Subcutaneous abdominal adipose tissue (tissue), 5 donors: ENCODE results near the gene PPP1R15B.

Source experiments
- H3K27ac ChIP-seq: one replicate; pipeline ENCODE4 v1.7.0; 2013; ENCODE audit warnings: low read depth, mild to moderate bottlenecking, inconsistent platforms, low read length, moderate library complexity
- H3K27me3 ChIP-seq, 5 donors: one replicate each; pipeline ENCODE4 v1.7.0; 2013; ENCODE audit warnings: low read length in 5 of 5, inconsistent platforms in 1 of 5; ENCODE audit not compliant: control insufficient read depth in 5 of 5, insufficient read depth in 4 of 5
- H3K36me3 ChIP-seq, 5 donors: one replicate each; pipeline ENCODE4 v1.7.0; 2013; ENCODE audit warnings: low read length in 5 of 5; ENCODE audit not compliant: control insufficient read depth in 5 of 5, insufficient read depth in 5 of 5
- H3K4me1 ChIP-seq, 5 donors: one replicate each; pipeline ENCODE4 v1.7.0; 2013; ENCODE audit warnings: low read length in 5 of 5, mild to moderate bottlenecking in 3 of 5, moderate library complexity in 1 of 5; ENCODE audit not compliant: control insufficient read depth in 5 of 5, insufficient read depth in 5 of 5
- H3K4me3 ChIP-seq, 5 donors: one replicate each; pipeline ENCODE4 v1.7.0; 2013; ENCODE audit warnings: low read length in 5 of 5, low read depth in 1 of 5
- H3K9ac ChIP-seq, 5 donors: one replicate each; pipeline ENCODE4 v1.7.0; 2013; ENCODE audit warnings: low read length in 5 of 5, mild to moderate bottlenecking in 4 of 5, moderate library complexity in 3 of 5
- H3K9me3 ChIP-seq, 5 donors: one replicate each; pipeline ENCODE4 v1.7.0; 2013; ENCODE audit warnings: low read length in 5 of 5; ENCODE audit not compliant: control insufficient read depth in 5 of 5
- donor health status: healthy.
- donor health status: healthy.
- donor health status: healthy.
- donor health status: healthy.
- donor health status: healthy.

The PPP1R15B gene

DNA sequence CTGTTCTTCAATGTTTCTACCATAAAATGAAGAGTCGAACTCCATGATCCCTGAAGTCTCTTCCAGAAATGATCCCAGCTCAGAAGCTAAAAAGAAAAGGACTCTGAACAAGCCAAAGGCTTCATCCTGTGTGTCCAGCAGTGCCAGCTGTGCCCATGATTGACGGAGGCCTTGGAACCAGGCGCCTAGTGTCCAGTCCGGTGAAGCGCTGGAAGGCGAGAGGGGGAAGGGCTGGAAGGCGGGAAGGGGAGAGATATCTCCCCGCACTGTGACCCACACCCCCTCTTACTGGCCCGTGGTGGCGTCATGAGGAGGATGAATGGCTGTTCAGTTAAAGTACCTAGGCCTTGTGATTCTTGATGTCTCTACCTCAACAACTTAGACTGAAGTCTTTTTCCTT lies 41.4 kb downstream of the PPP1R15B start:
- Histone ChIP-seq H3K27me3 (peaks cover 6 to 15% (median 8%) of the 10 kb centered on the region in 5 donors), H3K4me3 (no peak overlapping the region), H3K27ac (no peak overlapping the region), H3K36me3 (no peaks in the 10 kb centered on the region), H3K9me3 (no peaks in the 10 kb centered on the region), H3K9ac (no peak overlapping the region), H3K4me1 (peaks cover 0 to 8% (median 0%) of the 10 kb centered on the region in 5 donors)

DNA sequence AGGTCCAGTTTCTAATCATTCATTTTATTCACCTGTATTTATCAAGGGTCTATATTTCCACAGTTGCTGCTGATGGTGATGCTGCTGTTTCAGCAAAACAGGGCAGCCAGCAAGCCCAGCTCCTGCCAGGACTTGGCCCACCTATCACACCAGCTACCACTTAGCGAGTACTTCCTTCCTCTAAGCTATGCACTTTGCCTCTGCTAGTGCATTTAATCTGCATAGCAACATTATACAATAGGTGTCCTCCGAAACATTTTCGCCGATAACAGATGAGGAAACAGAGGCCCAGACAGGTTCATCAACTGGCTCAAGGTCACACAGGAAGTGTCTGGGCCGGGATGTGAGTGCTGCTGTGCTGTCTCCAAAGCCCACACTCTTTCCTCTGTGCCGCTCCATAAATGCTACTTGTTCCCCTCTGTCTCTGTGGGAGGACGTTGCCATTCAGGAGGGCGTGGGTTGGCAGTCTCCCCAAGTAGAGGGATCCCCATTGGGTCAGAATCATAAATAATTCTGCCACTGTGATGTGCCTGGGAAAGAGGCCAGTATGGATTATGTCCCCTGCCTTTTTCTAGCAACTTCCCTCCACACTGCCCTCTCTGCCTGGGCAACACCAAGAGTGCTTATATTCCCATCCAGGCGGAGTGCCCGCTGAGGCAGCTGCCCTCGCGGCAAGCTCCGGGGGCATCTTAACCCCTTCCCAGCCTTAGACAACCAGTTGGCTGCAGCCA lies 42.5 kb downstream of the PPP1R15B start:
- Histone ChIP-seq H3K9ac (no peak overlapping the region), H3K9me3 (no peaks in the 10 kb centered on the region), H3K27ac (no peak overlapping the region), H3K4me3 (no peak overlapping the region), H3K36me3 (no peaks in the 10 kb centered on the region), H3K4me1 (peaks cover 0 to 8% (median 0%) of the 10 kb centered on the region in 5 donors), H3K27me3 (peaks cover 1 to 13% (median 5%) of the 10 kb centered on the region in 5 donors)

DNA sequence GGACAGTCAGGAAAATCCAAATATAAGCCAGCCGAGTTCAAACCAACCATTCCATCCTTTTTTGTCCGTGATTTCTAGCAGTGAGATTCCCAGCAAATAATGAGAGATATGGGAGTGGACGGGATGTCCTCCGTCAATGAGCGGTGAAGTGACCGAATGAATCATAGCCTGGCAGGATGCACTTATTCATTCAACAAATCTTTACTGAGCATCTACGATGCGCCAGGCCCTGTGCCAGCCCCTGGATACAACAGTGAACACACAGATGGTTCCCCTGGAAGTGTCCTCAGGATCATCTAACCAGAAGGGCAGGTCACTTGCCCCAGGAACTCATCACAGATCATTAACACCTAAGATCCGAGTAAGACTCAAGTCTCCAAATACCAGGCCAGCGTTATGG lies 43.7 kb downstream of the PPP1R15B start:
- H3K9me3 ChIP-seq, result no peaks in the 10 kb centered on the region
- peaks cover 0 to 13% (median 5%) of the 10 kb centered on the region in 5 donors for H3K27me3 ChIP-seq
- peaks cover 0 to 19% (median 9%) of the 10 kb centered on the region in 5 donors for H3K4me1 ChIP-seq
- no peak overlapping the region for H3K9ac ChIP-seq
- no peak overlapping the region for H3K4me3 ChIP-seq
- H3K36me3 ChIP-seq, result no peaks in the 10 kb centered on the region
- no peak overlapping the region for H3K27ac ChIP-seq

DNA sequence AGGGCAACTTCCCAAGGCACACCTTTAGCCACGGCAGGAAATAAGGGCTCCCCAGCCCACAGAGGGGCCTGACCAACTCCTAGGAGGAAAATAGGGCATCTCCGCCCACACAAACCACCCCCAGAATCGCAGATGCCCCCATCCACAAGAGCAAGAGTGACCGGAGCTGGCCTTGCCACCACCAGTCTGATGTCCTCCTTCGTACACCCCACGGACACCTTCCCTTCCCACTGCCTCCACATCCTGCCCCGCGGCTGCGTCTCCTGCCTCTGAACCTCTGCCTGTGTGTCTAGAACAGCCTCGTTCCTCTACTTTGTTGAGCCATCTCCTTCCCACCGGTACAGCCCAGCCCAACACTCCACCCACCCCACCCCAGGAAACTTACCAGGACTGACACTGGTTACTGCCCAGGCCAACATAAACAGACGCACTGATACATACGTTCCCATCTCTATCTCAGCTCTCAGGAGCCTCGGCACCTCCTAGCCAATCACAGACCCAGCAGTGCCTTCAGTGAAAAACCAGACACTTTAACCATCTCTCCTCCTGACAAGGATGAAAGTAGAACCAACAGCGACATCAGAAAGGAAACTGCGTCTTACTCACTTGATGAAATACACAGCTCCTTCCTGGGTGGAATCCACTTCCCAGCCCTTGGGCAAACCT lies 44.3 kb downstream of the PPP1R15B start:
- H3K9ac ChIP-seq, result no peak overlapping the region
- H3K4me3 ChIP-seq, result no peak overlapping the region
- H3K27ac ChIP-seq, result no peak overlapping the region
- H3K36me3 ChIP-seq, result no peaks in the 10 kb centered on the region
- H3K9me3 ChIP-seq, result no peaks in the 10 kb centered on the region
- H3K4me1 ChIP-seq, result peaks cover 0 to 21% (median 11%) of the 10 kb centered on the region in 5 donors
- H3K27me3 ChIP-seq, result peaks cover 0 to 13% (median 5%) of the 10 kb centered on the region in 5 donors

DNA sequence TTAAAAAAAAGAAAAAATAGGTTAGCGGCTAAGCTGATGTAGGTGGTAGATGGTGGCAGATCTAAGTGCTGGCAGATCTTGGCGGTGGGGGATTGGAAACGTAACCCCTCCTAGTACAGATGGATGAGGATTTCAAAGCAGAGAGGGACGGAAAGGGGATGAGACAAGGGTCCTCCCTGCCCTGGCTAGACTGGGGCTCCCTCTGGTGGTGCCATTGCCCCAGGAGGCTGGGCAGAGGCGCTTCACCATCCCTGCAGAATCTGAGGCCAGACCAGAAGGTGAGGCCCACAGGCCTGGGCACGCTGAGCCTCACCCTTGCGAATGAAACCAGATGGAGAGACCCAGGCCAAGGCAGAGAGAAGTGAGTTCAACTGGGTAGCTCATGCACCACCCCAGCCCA lies 44.9 kb downstream of the PPP1R15B start:
- Histone ChIP-seq H3K27ac (no peak overlapping the region), H3K36me3 (no peaks in the 10 kb centered on the region), H3K27me3 (peaks cover 0 to 13% (median 5%) of the 10 kb centered on the region in 5 donors), H3K4me3 (no peak overlapping the region), H3K9ac (no peak overlapping the region), H3K9me3 (no peaks in the 10 kb centered on the region), H3K4me1 (peaks cover 0 to 21% (median 11%) of the 10 kb centered on the region in 5 donors)

DNA sequence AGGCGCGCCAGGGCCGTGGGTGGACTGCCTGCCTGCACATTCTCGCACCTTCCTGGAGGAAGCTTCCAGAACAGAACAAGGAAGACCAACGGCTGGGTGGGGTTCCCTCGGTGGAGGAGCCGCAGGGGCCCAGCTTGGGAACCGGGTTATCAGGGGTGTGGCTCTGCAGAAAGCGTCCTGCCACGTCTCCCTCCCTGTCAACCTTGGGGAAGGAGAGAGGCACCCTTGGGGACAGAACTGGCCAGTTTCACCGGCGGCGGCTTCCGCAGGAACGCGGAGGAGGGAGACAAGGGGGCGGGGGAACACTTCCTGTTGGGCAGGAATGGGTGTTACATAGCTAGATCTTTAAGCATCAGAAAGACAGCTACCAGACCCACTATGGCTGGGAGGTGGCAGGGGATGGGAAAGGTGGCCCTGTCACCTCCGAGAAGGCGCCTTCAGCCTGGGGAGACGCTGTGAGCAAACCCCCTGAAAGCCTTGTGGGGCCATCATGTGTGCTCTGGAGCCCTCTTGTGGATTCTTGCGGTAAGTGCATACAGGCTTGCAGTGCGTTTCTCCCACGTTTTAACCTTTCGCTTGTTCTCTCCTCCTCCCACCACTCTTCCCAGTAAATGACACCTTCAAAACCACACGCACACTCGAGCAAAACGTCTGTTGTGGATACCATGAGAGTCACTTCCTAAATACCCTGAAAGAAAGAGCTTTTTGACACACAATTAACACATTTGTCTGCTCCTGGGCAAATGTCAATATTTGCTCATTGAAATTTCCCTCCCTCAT lies 48.1 kb downstream of the PPP1R15B start:
- Histone ChIP-seq H3K4me1 (peaks cover 0 to 16% (median 11%) of the 10 kb centered on the region in 5 donors), H3K9ac (peak overlapping the region; percentile 26 to 59 (median 34)), H3K27me3 (peaks cover 0 to 20% (median 5%) of the 10 kb centered on the region in 5 donors), H3K9me3 (no peaks in the 10 kb centered on the region), H3K27ac (peak overlapping the region; percentile 4), H3K4me3 (peak overlapping the region; percentile 58 to 75 (median 63)), H3K36me3 (no peaks in the 10 kb centered on the region)

DNA sequence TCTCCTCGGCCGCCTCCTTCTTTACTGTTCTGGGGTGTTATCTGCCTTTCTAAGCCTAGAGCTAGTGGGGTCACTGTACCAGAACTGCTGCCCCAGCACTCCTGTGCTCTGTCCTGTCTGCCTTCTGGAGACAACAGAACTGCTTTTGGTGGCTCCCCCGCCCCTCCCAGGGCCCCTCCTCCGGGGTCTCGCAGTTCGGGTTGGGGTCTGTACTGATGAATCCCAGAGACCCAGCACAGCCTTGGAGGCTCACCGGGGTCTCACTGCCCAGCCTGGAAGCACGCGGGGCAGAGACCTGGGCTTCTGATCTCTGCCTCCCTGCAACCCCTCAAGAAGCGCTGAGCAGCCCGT lies 48.7 kb downstream of the PPP1R15B start:
- Histone ChIP-seq H3K27ac (no peak overlapping the region), H3K36me3 (no peaks in the 10 kb centered on the region)

DNA sequence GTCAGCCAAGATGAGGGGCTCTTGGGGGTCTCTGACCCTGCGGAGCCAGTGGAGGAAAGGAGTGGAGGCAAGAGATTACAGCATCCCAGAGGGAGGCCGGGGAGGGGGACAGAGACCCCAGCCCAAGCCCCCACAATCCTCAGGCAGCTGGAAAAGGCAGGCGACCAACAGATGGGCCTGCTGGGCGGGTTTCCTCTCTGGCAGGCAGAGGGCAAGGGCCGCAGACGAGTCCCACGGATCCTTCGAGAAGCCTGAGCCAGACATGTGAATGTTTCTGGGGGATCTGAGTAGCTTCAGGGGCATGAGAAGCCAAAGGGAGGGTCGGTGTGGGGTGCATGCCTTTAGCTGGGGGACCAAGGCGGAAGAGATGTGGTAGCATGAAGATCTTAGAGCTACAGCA lies 49.8 kb downstream of the PPP1R15B start:
- Histone ChIP-seq H3K9me3 (no peaks in the 10 kb centered on the region), H3K4me1 (peaks cover 0 to 27% (median 18%) of the 10 kb centered on the region in 5 donors), H3K27ac (no peak overlapping the region), H3K9ac (no peak overlapping the region), H3K27me3 (peaks cover 0 to 16% (median 0%) of the 10 kb centered on the region in 5 donors), H3K4me3 (no peak overlapping the region), H3K36me3 (no peaks in the 10 kb centered on the region)

More for the DNA sequence above, 48.7 kb downstream of the PPP1R15B start:
- Histone ChIP-seq H3K27me3 (peaks cover 0 to 20% (median 5%) of the 10 kb centered on the region in 5 donors), H3K9me3 (no peaks in the 10 kb centered on the region), H3K4me3 (peak overlapping the region in 4 of 5 donors; percentile 58 to 70 (median 61)), H3K4me1 (peaks cover 0 to 19% (median 11%) of the 10 kb centered on the region in 5 donors), H3K9ac (peak overlapping the region in 4 of 5 donors; percentile 26 to 59 (median 30))

DNA sequence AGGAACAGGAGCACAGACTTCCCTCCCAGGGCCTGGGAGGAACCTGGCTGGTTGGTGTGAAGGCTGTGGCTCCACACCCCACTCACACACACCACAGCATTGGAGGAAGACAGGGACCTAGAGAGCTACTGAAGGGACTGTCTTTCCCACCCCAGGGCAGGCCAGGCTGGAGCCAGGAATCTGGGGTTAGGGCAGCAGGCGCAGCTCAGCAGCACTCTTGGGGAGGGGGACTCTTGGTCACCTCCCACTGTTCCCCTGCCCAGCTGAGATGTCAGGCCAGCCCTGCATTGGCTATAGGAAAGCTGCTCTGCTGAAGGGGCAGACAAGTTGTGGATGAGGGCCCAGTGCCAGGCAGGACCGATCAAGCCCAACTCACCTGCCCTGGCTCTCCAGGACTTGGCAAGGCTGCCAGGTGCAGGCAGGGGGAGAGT lies 50.3 kb downstream of the PPP1R15B start:
- H3K4me3 ChIP-seq, result no peak overlapping the region
- H3K9me3 ChIP-seq, result no peaks in the 10 kb centered on the region
- no peak overlapping the region for H3K27ac ChIP-seq
- H3K4me1 ChIP-seq, result peaks cover 0 to 27% (median 18%) of the 10 kb centered on the region in 5 donors
- no peaks in the 10 kb centered on the region for H3K36me3 ChIP-seq
- peaks cover 0 to 16% (median 0%) of the 10 kb centered on the region in 5 donors for H3K27me3 ChIP-seq
- no peak overlapping the region for H3K9ac ChIP-seq
